Esophagus squamous epithelium (tissue), 5 donors: Measurements from ENCODE around the gene SPN. TPM values are rescaled to one million over a fixed set of nuclear protein-coding genes. Genes with fewer than 3 reads are reported as not detected.

Experiments
- DNase-seq: peaks from one replicate; lab custom pipeline; 2025; lab: John Stamatoyannopoulos, UW
- H3K27ac ChIP-seq, 4 donors: fragments of 200-600 bp; sonication (generic); one replicate each; pipeline ENCODE4 v1.5.1; 2016 to 2019; ENCODE audit warnings: mild to moderate bottlenecking in 1 of 4
- H3K27me3 ChIP-seq, 4 donors: fragments of 200-600 bp; sonication (generic); 1 replicate in 3 of 4; 2 replicates in 1 of 4; pipeline versions ENCODE4 v1.5.1 to v1.6.0; 2017 to 2021; ENCODE audit warnings: antibody characterized with exemption in 1 of 4
- H3K36me3 ChIP-seq, 3 donors: fragments of 200-600 bp; sonication (generic); one replicate each; pipeline ENCODE4 v1.5.1; 2016 to 2019
- H3K4me1 ChIP-seq, 3 donors: fragments of 200-600 bp; sonication (generic); one replicate each; pipeline ENCODE4 v1.5.1; 2017 to 2019
- H3K4me3 ChIP-seq, 4 donors: fragments of 200-600 bp; sonication (generic); 1 replicate in 3 of 4; 2 replicates in 1 of 4; pipeline ENCODE4 v1.5.1; 2016 to 2019; ENCODE audit warnings: mild to moderate bottlenecking in 2 of 4, moderate library complexity in 1 of 4
- H3K9me3 ChIP-seq, 3 donors: fragments of 200-600 bp; sonication (generic); one replicate each; pipeline ENCODE4 v1.5.1; 2016 to 2019
- CTCF ChIP-seq, 6 experiments: fragments of 450-650 bp in 4 of 6; fragments of 200-600 bp in 2 of 6; sonication (generic) in 2 of 6; IDR thresholded peaks; one replicate each; pipeline ENCODE4 v1.5.1; 2016 to 2019; ENCODE audit warnings: antibody characterized with exemption in 6 of 6, mild to moderate bottlenecking in 4 of 6, moderate library complexity in 4 of 6
- WGBS, 2 donors: methylation state at CpG; one replicate each; pipeline ENCODE4 v1.1.5; 2018; 5-methylcytosine and 5-hydroxymethylcytosine counted together
- intact Hi-C: fragments of 100-400 bp; cut with DNase I; formaldehyde crosslinking; loops from one replicate; pipeline ENCODE4 v1.15.0; 2022
- total RNA-seq, 4 donors: library from RNA; depleted of rRNA; stranded (reverse); fragments of >200 nt; gene quantifications; one replicate each; pipeline ENCODE4 v1.1.0, GENCODE V29; 2016
- donor health status: DM: yes; HTN: yes; CAD: no.

The SPN gene
- total RNA-seq, 4 donors from 2014 or later = 1.3 to 4.2 (median 2.8) TPM

DNA sequence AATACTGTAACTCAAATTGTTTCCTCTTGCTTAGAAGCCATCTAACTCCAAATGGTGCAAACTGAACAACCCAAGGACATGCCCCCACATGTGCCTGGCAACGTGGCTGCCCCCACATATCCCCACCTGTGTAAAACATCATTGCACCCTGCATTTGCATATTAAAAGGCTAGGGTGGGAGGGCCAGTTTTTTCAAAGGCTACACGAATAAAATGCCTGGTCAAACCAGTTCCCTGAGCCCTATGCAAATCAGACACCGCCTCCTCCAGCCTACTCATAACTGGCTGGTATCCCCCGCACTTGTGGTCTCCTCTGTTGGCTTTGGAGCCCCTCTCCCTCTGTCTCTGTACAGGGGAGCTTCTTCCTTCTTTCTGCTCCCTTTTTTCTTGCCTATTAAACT lies 56.0 kb downstream of the SPN start:
- WGBS, 2 donors = 15 to 30% methylated on average over 4 of the region's 4 CpGs
- H3K4me3 ChIP-seq = no peak overlapping the region
- peaks cover 0 to 13% (median 0%) of the 10 kb centered on the region in 3 donors for H3K4me1 ChIP-seq
- intact Hi-C loops = loop anchor here (5.0 kb wide), 1 partner anchor 63 kb away; no protein-coding TSS in a partner anchor
- no peak overlapping the region for H3K27ac ChIP-seq
- no peaks in the 10 kb centered on the region for H3K9me3 ChIP-seq
- no peaks in the 10 kb centered on the region for H3K36me3 ChIP-seq
- DNase-seq = no peak
- TF ChIP-seq CTCF (IDR thresholded peaks at IDR 0.05) = no peak
- H3K27me3 ChIP-seq = no peaks in the 10 kb centered on the region

Other genes starting within 250 kb of the SPN start
- gene BOLA2, start 208.9 kb upstream of the SPN start, total RNA-seq = 10 to 100 TPM; 10.3 to 20.8 (median 12.0) TPM
- gene SLX1B, start 208.7 kb upstream of the SPN start, total RNA-seq = 10 to 100 TPM; 11.1 to 25.5 (median 21.2) TPM
- 1 to 10 TPM; 2.9 to 5.5 (median 4.5) TPM for gene SULT1A4, start 203.3 kb upstream of the SPN start, total RNA-seq
- 10 to 100 TPM in 3 of 4 donors, 1 to 10 TPM in 1; 4.7 to 64.7 (median 26.2) TPM for gene NPIPB12, start 156.8 kb upstream of the SPN start, total RNA-seq
- 1 to 10 TPM in 2 of 4 donors, under 1 TPM in 2; 0.40 to 3.6 (median 1.9) TPM for gene QPRT, start 15.9 kb downstream of the SPN start, total RNA-seq
- gene C16orf54, start 82.7 kb downstream of the SPN start, total RNA-seq = 1 to 10 TPM in 3 of 4 donors, under 1 TPM in 1; 0.13 to 3.4 (median 1.6) TPM
- gene ZG16, start 115.0 kb downstream of the SPN start, total RNA-seq = not detected
- 10 to 100 TPM; 31.0 to 46.3 (median 37.6) TPM for gene KIF22, start 127.5 kb downstream of the SPN start, total RNA-seq
- gene MAZ, start 143.3 kb downstream of the SPN start, total RNA-seq = 10 to 100 TPM; 87.0 to 99.0 (median 97.3) TPM
- 1 to 10 TPM in 1 of 4 donors, under 1 TPM in 2, not detected in 1; 0.40 to 1.9 (median 0.53) TPM for gene PRRT2, start 148.9 kb downstream of the SPN start, total RNA-seq
- 10 to 100 TPM; 25.4 to 37.6 (median 32.8) TPM for gene PAGR1, start 152.9 kb downstream of the SPN start, total RNA-seq
- 100 to 1,000 TPM in 2 of 4 donors, 10 to 100 TPM in 2; 54.0 to 133 (median 97.6) TPM for gene MVP, start 157.2 kb downstream of the SPN start, total RNA-seq
- gene CDIPT, start 200.0 kb downstream of the SPN start, total RNA-seq = 10 to 100 TPM; 34.6 to 78.8 (median 44.6) TPM
- gene SEZ6L2, start 236.3 kb downstream of the SPN start, total RNA-seq = 1 to 10 TPM in 2 of 4 donors, under 1 TPM in 1, not detected in 1; 0.22 to 2.8 (median 1.1) TPM
- gene ASPHD1, start 237.2 kb downstream of the SPN start, total RNA-seq = under 1 TPM in 2 of 4 donors, not detected in 2; 0.32 to 0.61 TPM